ENCODE data around the gene MT1G. TPM values are rescaled to one million over a fixed set of nuclear protein-coding genes. Genes with fewer than 3 reads are reported as not detected.
A peak's percentile ranks its signal among the peaks of the same experiment; 100 is the strongest.
"Not testable (repeated sequence)": the region's sequence is repeated elsewhere in the genome, so short reads cannot be mapped to it uniquely, and the experiment has no call there.

Gene MT1G
- total and polyA plus RNA-seq, 3 experiments from 2014 or later = 41.0 to 46.8 TPM; not detected in 1

DNA sequence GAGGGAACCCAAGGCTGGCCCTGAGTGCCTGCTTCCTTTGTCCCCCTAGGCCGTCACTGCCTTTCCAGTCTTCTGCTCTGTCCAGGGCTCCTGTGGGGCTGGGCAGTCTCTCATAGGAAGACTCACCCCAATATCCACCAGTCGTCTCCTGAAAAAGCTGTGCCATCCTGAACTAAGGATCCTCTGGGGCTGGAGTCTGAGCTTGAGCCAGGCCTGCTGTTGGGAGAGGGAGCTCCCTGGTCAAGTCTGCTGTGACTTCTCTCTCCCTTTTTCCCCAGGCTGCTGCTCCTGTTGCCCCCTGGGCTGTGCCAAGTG lies 2.7 kb upstream of the MT1G start:
- no peak overlapping the region for H3K4me3 ChIP-seq (ENCODE audit: low read length)
- ChIA-PET CTCF (interaction anchor here (1.6 kb wide), 1 partner anchor 27 kb away, joined by 4 read pairs; no protein-coding TSS in a partner anchor), POLR2A (no interaction called here)
- no peak overlapping the region for H3K27ac Mint-ChIP-seq
- peaks cover 43 to 62% of the 10 kb centered on the region in 2 donors for H3K27me3 Mint-ChIP-seq
- no peak for DNase-seq
- H3K4me1 ChIP-seq (ENCODE audit: insufficient read depth, low read length) = peaks cover 12% of the 10 kb centered on the region
- H3K27me3 ChIP-seq (ENCODE audit: insufficient read depth, low read length, poor library complexity, severe bottlenecking) = peaks cover 40% of the 10 kb centered on the region
- peaks cover 0 to 5% (median 1%) of the 10 kb centered on the region in 3 donors for H3K36me3 Mint-ChIP-seq
- H3K4me1 Mint-ChIP-seq = peaks cover 13 to 27% (median 16%) of the 10 kb centered on the region in 3 donors
- H3K9me3 ChIP-seq (ENCODE audit: low read length) = no peaks in the 10 kb centered on the region
- H3K4me3 Mint-ChIP-seq = no peak overlapping the region
- H3K9me3 Mint-ChIP-seq = no peaks in the 10 kb centered on the region
- H3K36me3 ChIP-seq (ENCODE audit: insufficient read depth, low read length) = no peaks in the 10 kb centered on the region
- H3K27ac ChIP-seq (ENCODE audit: low read depth, low read length) = no peak overlapping the region

DNA sequence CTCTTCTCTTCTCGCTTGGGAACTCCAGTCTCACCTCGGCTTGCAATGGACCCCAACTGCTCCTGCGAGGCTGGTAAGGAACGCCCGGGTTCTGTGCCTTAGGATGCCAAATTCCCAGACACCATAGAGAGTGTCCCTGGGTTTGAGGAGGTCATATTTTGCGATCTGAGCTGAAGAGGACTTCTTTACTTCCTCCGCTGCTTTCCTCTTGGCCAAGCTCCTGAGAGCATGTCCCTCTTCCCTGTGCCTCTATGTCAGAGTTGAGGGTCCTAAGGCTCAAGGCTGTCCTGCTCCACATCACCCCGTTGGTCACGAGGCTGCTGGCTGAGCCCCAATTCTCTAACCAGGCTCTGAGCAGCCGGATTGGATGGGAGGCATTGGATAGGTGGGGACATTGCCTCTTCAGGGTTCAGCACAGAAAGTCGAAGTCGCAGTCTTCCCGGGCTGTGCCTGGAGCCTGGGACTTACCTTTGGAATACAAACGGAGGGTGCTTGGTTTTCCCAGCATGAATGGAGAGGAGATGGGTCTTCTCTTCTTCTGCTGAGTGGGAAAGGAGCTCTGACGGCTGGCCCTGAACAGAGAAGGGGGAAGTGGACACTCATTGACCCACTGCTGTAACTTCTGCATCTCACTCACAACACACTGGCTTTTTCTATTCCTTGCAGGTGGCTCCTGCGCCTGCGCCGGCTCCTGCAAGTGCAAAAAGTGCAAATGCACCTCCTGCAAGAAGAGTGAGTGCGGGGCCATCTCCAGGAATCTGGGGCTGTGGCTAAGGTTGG lies 2.2 kb upstream of the MT1G start:
- ChIA-PET POLR2A (no interaction called here), CTCF (interaction anchor here (1.6 to 1.8 kb wide), 2 partner anchors 27 to 32 kb away, joined by 4 to 5 read pairs; no protein-coding TSS in a partner anchor)
- Histone ChIP-seq H3K4me3 (ENCODE audit: low read length) (no peak overlapping the region), H3K9me3 (ENCODE audit: low read length) (no peaks in the 10 kb centered on the region), H3K36me3 (ENCODE audit: insufficient read depth, low read length) (no peaks in the 10 kb centered on the region), H3K4me1 (ENCODE audit: insufficient read depth, low read length) (peaks cover 9% of the 10 kb centered on the region), H3K27ac (ENCODE audit: low read depth, low read length) (no peak overlapping the region), H3K27me3 (ENCODE audit: insufficient read depth, low read length, poor library complexity, severe bottlenecking) (peaks cover 40% of the 10 kb centered on the region)
- Mint-ChIP-seq H3K27me3 (peaks cover 42 to 66% of the 10 kb centered on the region in 2 donors), H3K36me3 (peaks cover 0 to 9% (median 1%) of the 10 kb centered on the region in 3 donors), H3K4me1 (peaks cover 9 to 22% (median 10%) of the 10 kb centered on the region in 3 donors), H3K27ac (peak overlapping the region in 2 of 8 donors; percentile 27 to 34), H3K4me3 (peak overlapping the region in 2 of 7 donors; percentile 13 to 50), H3K9me3 (no peaks in the 10 kb centered on the region)
- no peak for DNase-seq

DNA sequence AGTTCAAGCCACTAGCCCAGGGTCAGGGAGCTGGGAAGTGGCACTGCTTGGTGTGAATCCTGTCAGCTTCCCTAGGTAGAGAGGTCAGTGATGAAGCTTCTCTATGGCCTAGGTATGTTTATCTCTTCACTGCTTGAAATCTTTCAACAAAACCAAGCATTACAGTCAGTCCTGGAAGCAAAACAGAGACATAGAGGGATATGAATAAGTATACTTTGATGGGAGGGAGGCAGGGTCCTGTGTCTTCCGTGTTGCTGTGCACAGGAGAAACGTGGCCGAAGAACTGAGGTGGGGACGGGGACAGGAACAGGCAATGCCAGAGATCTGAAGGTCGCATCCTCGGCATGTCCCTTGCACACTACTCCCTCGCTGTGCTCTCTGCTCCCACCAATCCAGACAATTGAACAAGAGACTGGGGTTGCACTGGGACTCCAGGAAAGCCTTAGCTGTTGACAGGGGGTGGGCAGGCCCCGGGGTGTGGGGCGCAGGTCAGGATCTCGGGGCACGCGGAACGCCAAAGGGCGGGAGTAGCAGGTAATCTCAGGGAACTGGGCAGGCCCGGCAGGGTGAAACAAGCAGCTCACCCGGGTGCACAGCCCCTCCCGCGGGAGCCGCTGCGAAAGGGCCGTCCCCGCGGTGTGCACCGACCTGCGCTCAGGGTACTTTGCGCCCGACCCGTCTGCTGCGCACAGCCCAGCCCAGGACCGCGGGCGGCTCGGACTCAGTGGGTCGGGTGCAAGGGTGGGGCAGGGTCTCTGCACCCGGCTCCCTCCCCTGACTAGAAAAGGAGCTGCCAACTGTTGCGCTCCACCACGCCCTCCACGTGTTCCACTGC lies 1.4 kb upstream of the MT1G start, which contains the start of gene MT1H:
TSS of gene MT1H (plus strand) at position 810 of the 835 bp plus-strand sequence. CDS start 71 bp downstream, outside the sequence.
- Histone ChIP-seq H3K4me3 (ENCODE audit: low read length) (no peak within 1 kb of the TSS), H3K36me3 (ENCODE audit: insufficient read depth, low read length) (no peaks in the 10 kb centered on the region), H3K4me1 (ENCODE audit: insufficient read depth, low read length) (peaks cover 9% of the 10 kb centered on the region), H3K27ac (ENCODE audit: low read depth, low read length) (no peak within 1 kb of the TSS), H3K9me3 (ENCODE audit: low read length) (no peaks in the 10 kb centered on the region), H3K27me3 (ENCODE audit: insufficient read depth, low read length, poor library complexity, severe bottlenecking) (peaks cover 40% of the 10 kb centered on the region)
- Mint-ChIP-seq H3K27ac (peak within 1 kb of the TSS in 2 of 8 donors; percentile 27 to 34), H3K36me3 (peaks cover 0 to 11% (median 4%) of the 10 kb centered on the region in 3 donors), H3K4me3 (peak within 1 kb of the TSS in 2 of 7 donors; percentile 13 to 50), H3K27me3 (peaks cover 42 to 65% of the 10 kb centered on the region in 2 donors), H3K4me1 (peaks cover 9 to 22% (median 10%) of the 10 kb centered on the region in 3 donors), H3K9me3 (no peaks in the 10 kb centered on the region)
- POLR2A ChIA-PET = no interaction called here
- DNase-seq = no peak
- CTCF ChIA-PET = interaction anchor here (1.6 to 1.8 kb wide), 2 partner anchors 26 to 33 kb away, joined by 4 to 5 read pairs; no protein-coding TSS in a partner anchor

DNA sequence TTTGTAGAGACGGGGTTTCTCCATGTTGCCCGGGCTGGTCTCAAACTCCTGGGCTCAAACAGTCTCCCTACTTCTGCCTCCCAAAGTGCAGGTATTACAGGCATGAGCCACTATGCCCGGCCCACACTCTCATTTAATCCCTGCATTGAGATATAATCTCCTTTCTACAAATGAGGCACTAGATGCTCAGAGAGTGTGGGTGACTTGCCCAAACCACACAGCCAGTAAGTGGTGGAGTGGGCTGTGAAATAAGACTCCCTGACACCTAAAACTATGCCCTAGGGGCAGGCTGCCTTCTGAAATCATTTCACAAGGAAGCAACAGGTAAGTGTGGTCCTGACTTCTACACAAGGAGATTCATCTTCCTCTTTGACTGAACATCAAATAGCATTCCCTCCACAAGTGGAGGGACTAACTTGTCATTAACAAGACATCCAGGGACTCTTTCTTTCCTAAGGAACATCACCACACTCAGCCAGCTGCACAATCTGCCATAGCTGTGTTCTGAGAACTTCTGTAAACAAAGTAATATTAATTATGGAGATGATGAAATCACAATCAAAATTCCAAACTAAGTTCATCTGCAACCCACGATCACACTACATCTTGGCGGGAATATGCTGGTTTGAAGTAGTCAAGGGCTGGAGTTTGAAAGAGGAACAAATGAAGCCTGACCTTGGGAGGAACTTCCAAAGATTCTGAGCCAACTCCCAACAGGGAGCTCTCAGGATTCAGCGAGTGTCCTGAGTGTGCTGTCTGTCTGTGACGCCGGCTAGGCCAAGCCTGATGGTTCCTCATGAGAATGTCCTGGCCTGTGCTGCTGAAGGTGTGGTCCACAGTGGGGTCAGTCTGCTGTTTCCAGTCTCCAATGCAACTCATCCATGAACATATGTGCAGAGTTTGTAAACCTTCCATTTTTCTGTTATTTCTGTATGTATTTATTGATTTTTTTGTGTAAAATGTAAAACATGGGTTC lies 2.3 kb downstream of the MT1G start:
- Mint-ChIP-seq H3K27me3 (peaks cover 29 to 41% of the 10 kb centered on the region in 2 donors), H3K4me3 (peak overlapping the region in 3 of 7 donors; percentile 15 to 32 (median 15)), H3K4me1 (peaks cover 29 to 47% (median 33%) of the 10 kb centered on the region in 3 donors), H3K36me3 (peaks cover 0 to 15% (median 3%) of the 10 kb centered on the region in 3 donors)
- POLR2A ChIA-PET; CTCF ChIA-PET; H3K36me3 ChIP-seq (ENCODE audit: insufficient read depth, low read length); H3K4me3 ChIP-seq (ENCODE audit: low read length); H3K9me3 ChIP-seq (ENCODE audit: low read length); DNase-seq; H3K27ac Mint-ChIP-seq; H3K27ac ChIP-seq (ENCODE audit: low read depth, low read length); H3K9me3 Mint-ChIP-seq: not testable (repeated sequence)
- H3K4me1 ChIP-seq (ENCODE audit: insufficient read depth, low read length) = peaks cover 20% of the 10 kb centered on the region
- H3K27me3 ChIP-seq (ENCODE audit: insufficient read depth, low read length, poor library complexity, severe bottlenecking) = peaks cover 33% of the 10 kb centered on the region

DNA sequence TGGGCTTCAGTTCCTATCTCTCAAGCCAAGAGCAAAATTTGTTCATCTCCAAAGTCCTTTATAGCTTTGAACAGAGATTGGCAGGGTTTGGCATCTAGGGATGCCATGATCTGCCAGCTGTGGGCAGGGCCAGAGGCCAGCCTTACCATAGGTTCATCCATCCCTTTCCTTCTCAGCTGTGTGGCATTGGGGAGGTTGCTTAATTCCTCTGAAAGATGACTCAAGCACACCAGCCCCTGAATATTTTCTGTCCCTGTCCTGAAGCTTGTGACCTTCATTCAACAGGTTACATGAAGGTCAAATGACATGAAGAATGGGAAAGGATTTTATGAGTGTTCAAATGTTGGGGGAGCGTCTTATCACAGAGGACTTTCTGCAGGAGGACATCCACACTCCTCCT lies 3.4 kb downstream of the MT1G start:
- H3K9me3 ChIP-seq (ENCODE audit: low read length) = no peaks in the 10 kb centered on the region
- Mint-ChIP-seq H3K4me3 (peak overlapping the region in 1 of 7 donors; percentile 15), H3K9me3 (no peaks in the 10 kb centered on the region), H3K4me1 (peaks cover 26 to 50% (median 32%) of the 10 kb centered on the region in 3 donors), H3K36me3 (peaks cover 0 to 16% (median 3%) of the 10 kb centered on the region in 3 donors), H3K27me3 (peaks cover 21 to 33% of the 10 kb centered on the region in 2 donors), H3K27ac (no peak overlapping the region)
- DNase-seq = no peak
- no peaks in the 10 kb centered on the region for H3K36me3 ChIP-seq (ENCODE audit: insufficient read depth, low read length)
- H3K4me1 ChIP-seq (ENCODE audit: insufficient read depth, low read length) = peaks cover 20% of the 10 kb centered on the region
- H3K27ac ChIP-seq (ENCODE audit: low read depth, low read length) = no peak overlapping the region
- ChIA-PET POLR2A (no interaction called here), CTCF (no interaction called here)
- peaks cover 24% of the 10 kb centered on the region for H3K27me3 ChIP-seq (ENCODE audit: insufficient read depth, low read length, poor library complexity, severe bottlenecking)
- no peak overlapping the region for H3K4me3 ChIP-seq (ENCODE audit: low read length)

DNA sequence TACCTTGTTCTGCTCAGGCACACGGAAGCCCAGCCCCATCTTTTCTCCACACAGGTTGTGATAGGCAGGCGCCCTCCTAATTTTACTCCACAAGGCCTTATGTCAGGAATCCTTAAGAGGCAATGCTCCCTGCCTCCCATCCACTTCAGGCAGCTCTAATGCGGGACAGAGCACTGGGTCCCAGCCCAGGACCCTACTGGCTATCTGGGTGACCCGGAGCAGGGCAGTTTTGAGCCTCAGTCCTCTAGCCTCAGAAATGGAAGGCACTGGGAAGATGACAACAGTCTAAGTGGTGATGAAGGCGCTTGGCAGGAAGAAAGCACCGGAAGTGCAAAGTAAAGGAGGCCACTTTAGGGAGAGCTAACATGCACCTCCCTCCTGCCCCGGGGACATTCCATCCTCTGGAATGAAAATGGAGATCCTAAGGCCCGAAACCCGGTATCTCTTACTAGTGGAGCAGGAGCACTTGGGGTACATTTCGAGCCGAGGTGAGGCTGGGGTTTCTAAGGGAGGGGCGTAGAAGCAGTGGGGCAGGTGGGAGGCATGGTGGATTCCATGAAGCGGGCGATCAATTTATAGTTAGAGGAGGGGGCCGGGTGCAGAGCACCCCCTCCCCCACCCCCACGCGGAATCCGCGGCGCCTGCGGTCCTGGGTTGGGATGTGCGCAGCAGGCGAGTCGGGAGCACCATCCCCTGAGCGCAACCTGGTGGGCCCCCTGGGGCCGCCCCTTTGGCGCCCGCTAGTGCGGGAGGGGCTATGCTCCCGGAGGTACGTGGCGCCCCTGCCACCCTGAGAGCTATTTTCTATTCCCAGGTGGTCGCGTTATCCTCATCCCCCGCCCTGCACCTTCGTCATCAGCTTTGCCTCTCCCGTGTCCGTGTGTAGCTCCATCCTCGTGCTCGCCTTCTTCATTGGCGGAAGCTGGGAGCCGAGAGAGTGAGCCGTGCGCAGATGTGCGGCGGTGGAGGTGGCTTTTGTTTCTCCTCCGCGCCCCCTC lies 5.2 kb downstream of the MT1G start:
- POLR2A ChIA-PET = interaction anchor here (1.3 to 1.4 kb wide), 2 partner anchors 19 to 20 kb away, joined by 4 read pairs; partner anchors contain the start of gene MT1X
- Histone ChIP-seq H3K27me3 (ENCODE audit: insufficient read depth, low read length, poor library complexity, severe bottlenecking) (peaks cover 5% of the 10 kb centered on the region), H3K36me3 (ENCODE audit: insufficient read depth, low read length) (no peaks in the 10 kb centered on the region), H3K27ac (ENCODE audit: low read depth, low read length) (peak overlapping the region; percentile 61), H3K4me1 (ENCODE audit: insufficient read depth, low read length) (peaks cover 27% of the 10 kb centered on the region), H3K4me3 (ENCODE audit: low read length) (peak overlapping the region; percentile 67), H3K9me3 (ENCODE audit: low read length) (no peaks in the 10 kb centered on the region)
- Mint-ChIP-seq H3K27ac (peak overlapping the region in 7 of 8 donors; percentile 69 to 95 (median 87)), H3K9me3 (no peaks in the 10 kb centered on the region), H3K4me1 (peaks cover 31 to 51% (median 43%) of the 10 kb centered on the region in 3 donors), H3K36me3 (peaks cover 0 to 21% (median 3%) of the 10 kb centered on the region in 3 donors), H3K27me3 (peaks cover 8 to 16% of the 10 kb centered on the region in 2 donors), H3K4me3 (peak overlapping the region; percentile 84 to 94 (median 90))
- peak in 3 of 5 donors; percentile 25 to 62 (median 40) for DNase-seq
- CTCF ChIA-PET = interaction anchor here (0.6 to 1.9 kb wide), 7 partner anchors 9 to 289 kb away, joined by 3 to 8 read pairs (median 3); no protein-coding TSS in a partner anchor
